HG03103 (cell line): ENCODE data around the gene PRMT2.
"Not testable (repeated sequence)": the region's sequence is repeated elsewhere in the genome, so short reads cannot be mapped to it uniquely, and the experiment has no call there.

ENCODE experiments used
- ATAC-seq: cut with Tn5 transposase; IDR thresholded peaks from one replicate; pipeline ENCODE4 v1.9.1; 2021; ENCODE audit warnings: low read depth; ENCODE audit not compliant: unreplicated experiment

Gene PRMT2

DNA sequence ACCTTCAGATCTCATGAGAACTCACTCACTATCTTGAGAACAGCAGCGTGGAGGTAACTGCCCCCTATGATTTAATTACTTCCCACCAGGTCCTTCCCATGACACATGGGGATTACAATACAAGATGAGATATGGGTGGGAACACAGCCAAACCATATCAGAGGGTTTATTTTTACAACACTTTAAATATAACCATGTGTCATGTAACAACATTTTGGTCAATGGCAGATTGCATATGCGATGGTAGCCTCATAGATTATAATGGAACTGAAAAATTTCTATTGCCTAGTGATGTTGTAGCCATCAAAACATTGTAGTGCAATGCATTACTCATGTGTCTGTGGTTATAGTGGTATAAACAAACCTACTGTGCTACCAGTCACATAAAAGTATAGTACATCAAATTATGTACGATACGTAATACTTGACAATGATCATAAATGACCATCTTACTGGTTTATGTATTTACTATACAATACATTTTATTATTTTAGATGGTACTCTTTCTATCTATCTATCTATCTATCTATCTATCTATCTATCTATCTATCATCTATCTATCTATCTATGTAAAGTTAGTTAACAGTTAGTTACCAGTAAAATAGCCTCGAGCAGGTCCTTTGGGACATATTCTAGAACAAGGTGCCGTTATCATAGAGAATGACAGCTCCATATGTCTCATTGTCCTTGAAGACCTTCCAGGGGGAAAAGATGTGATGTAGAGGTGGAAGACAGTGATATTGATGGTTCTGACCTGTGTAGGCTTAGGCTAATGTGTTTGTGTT, 18.0 kb upstream of the PRMT2 start:
- ATAC-seq: no peak

- no peak for ATAC-seq
These were observed 16.6 kb upstream of the PRMT2 start for GRCh38 chr21:46618738-46619379.

- ATAC-seq: no peak
These were observed 15.6 kb upstream of the PRMT2 start for GRCh38 chr21:46619846-46620245.

DNA sequence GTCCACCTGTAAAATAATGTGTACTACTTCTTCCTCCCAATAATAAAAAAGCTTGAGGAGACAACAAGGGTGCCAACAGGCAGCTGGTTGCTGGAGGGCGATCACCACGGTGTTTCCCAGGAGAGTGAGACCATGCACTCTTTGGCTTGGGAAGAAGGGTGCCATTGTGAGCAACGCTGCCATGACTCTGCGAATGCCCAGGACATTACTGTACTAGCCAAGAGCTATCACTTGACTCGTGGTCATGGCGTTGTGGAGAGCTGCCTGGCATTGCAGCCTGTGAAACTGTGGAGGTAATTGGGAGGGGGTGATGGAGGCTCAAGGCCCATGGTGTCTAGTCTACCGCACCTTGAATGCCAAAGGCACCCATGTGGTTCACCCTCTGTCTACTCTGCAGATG, 14.6 kb upstream of the PRMT2 start:
- no peak for ATAC-seq

- ATAC-seq: no peak
These were observed 13.9 kb upstream of the PRMT2 start for GRCh38 chr21:46621457-46622182.

DNA sequence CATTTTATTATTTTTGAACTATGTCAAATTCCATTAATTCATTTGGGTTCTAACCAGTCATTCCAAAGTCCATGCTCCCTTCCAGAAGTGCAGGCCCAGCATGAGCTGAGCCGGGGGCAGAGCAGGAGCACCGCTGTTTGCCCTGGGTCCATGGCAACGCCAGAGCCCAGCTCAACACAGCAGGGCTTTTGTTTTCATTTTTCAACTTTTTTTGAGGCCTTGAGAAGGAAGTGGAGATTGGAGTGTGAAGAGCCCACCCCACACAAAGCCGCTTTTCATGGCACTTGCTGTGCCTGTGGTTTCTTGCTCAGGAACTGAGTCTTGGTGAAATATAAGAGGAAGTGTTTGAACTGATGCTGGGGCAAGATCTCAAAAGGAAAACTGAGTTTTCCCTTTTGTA, 13.2 kb upstream of the PRMT2 start:
- ATAC-seq: no peak

- no peak for ATAC-seq
These were observed 11.4 kb upstream of the PRMT2 start for GRCh38 chr21:46624050-46624449.

DNA sequence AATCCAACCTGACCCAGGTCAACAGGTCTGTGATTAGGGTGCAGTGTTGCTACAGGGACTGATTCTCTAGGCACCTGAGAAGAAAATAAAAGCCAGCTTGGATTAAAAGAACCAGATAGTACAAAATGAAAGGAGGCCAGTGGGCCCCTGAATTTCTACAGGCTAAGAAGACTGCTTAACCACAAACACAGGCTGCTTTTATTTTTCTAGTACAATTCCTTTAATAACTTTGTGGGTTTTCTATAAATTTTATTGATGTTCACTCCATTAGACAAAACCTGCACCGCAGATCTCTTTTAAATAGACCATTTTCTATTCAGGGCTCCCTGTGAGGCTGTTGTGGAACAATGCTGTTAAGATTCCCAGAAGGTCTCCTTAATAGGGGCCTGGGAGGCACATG, 9.7 kb upstream of the PRMT2 start:
- no peak for ATAC-seq

DNA sequence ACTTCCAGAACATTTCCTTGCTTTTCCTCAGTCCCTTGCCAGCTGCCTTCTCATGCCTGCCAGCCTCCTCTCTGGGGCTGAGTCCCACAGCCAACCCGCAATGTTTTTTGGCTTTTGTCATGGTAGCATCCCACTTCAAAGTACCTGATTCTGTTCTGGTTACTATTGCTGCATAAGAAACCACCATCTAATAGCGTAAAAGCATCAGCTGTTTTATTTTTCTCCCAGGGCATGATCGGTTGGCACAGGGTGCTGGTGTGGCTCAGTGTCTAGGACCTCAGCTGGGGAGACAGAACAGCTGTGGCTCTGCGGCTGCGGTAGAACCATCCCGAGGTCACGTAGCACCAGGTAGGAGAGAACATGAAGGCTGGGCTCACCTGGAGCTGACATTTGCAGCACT, 8.9 kb upstream of the PRMT2 start:
- ATAC-seq: no peak

DNA sequence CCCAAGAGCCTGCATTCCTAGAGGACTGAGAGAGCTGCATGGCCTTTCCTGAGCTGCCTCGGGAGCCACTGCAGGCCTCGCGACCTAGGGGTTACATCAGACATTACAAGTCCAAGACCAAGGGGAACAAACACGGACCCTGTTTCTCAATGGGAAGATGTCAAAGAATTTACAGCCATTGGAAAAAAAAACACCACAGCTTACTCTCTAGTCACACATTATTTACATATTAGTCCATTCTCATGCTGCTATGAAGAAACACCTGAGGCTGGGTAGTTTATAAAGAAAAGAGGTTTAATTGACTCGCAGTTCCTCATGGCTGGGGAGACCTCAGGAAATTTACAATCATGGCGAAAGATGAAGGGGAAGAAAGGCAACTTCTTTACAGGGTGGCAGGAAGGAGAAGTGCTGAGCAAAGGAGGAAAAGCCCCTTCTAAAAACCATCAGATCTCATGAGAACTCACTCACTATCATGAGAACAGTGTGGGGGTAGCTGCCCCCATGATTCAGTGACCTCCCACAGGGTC, 8.4 kb upstream of the PRMT2 start:
- no peak for ATAC-seq

GRCh38 chr21:46627726-46628125, 7.7 kb upstream of the PRMT2 start:
- no peak for ATAC-seq

DNA sequence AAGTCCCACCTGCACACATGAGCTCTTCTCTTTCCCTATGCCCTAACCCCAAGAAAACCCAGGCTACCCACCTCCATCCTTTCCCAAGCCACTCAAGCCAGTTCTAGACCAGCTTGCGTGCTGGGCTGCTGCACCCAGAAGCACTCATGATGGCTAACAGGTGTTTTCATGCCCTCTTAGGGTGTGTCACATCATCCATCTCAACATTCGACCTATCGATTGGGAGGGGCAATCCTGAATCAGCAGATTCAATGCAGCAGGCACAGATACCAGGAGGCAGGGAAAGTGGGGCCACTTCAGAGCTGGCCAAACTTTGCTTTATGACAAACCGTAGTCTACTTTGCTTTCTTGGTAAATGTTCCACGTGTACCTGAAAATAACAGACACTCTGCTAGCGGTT, 6.6 kb upstream of the PRMT2 start:
- ATAC-seq: no peak

GRCh38 chr21:46630915-46631314, 4.6 kb upstream of the PRMT2 start:
- not testable (repeated sequence) for ATAC-seq

GRCh38 chr21:46633566-46633965, 1.9 kb upstream of the PRMT2 start:
- no peak for ATAC-seq

GRCh38 chr21:46634427-46634826, 1.0 kb upstream of the PRMT2 start:
- ATAC-seq: no peak

GRCh38 chr21:46634966-46635323, 529 bp upstream of the PRMT2 start:
- ATAC-seq: peak; percentile 6

GRCh38 chr21:46636181-46636512, 673 bp downstream of the PRMT2 start:
- ATAC-seq: no peak

DNA sequence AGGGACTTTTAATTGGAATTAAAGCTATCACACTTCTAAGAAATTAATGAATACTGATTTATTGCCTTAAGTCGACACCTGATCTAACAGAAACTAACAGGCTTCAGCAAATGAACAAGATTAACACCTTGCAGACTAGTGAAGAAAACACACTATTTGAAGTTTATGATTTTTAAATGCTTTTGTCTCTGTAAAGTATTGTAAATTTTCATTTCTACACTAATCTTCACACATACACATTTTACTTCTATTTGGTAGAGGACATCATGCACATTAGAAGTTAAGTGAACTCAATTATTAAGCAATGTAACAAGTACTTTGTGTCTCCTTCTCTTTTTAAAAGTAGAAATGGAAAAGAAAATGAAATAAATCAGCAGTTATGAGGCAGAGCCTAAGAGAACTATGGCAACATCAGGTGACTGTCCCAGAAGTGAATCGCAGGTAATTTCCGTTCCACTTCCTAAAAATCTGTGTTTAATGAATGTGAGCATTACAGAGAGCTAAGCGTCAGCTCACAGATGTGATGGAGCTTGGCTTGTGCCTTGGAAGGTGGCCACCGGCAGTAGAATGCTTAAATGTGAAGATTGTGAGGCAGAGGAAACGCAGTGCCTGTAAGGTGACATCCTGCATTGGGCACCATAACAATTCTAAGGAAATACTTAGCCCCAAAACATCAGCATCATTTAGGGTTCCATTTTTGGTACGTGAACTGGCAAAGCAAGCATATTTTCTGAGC, 1.2 kb downstream of the PRMT2 start:
- no peak for ATAC-seq

- ATAC-seq: no peak
These were observed 2.7 kb downstream of the PRMT2 start for GRCh38 chr21:46637952-46638746.
